HG02678 (cell line): ENCODE measurements around the gene ICA1.
"Not testable (repeated sequence)": the region's sequence is repeated elsewhere in the genome, so short reads cannot be mapped to it uniquely, and the experiment has no call there.

ENCODE experiments used
- ATAC-seq: cut with Tn5 transposase; IDR thresholded peaks from one replicate; pipeline ENCODE4 v1.9.1; 2021; ENCODE audit warnings: mild to moderate bottlenecking, moderate library complexity; ENCODE audit not compliant: unreplicated experiment

The ICA1 gene

DNA sequence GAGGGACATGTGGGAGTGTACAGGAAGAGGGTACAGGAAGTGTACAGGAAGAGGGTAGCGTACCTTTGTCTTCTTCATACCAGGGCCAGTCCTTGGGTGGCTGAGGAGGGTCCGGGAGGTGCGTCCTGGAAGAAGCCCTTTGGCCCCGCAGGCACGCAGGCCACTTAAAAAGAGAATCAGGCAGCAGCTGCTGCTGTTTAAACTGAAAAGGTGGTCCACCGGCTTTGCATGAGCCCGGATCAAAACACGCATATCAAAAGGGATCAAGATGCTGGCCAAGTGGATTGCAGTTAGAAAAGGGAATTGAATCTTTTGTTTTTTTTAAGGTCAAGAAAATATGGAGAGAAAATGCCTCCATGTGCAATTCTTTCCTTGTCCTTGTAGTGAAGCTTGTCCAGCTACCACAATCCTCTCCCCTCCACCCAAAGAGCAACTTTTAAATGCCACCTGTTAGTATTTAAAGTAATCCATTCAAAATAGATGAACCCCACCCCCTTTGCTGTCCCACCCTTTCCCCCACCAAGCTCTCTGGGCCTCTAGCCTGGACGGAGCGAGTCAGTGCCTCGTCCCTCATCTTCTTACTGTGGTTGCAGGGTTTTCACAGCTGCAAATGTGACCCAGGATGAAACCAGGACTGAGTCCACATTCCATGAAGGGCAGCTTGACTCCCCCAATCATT is 150.5 kb downstream of the ICA1 start:
- ATAC-seq = no peak

DNA sequence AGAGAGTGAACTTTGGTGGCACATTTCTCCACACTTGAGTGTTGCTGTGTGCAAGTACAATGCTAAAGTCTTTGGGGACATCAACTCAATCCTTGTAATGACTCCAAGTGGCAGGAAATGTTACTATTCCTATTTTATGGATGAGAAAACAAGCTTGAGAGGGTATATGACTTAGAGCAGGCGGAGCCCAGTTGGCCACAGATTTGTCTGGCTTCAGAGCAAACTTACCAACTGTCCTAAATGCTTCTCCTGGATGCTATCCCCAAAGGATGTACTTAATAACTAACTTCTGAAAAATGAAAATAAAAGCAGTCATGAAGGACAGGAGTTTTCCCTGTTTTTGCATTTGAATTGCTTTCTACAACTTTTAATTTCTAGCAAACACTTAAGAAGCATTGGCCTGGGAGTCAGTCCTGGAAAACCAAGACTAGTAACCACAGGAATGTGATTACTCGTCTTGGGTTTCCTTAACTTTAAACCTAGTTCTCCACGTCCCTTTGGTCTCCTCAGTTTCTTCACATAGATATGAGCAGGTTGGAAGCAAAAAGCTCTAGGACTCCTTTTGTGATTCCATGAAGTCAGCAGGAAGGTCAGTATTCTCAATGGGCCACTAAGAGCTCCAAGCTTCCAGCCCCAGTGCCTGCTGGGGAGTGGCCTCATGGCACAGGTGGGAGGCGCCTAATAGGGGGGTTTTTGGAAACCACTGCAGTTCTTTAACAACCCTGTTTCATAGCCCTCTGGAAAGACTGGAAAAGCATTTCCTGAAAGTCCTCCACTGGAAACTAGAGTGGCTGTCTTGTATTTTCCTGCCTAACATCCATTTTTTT is 152.6 kb downstream of the ICA1 start:
- no peak for ATAC-seq

DNA sequence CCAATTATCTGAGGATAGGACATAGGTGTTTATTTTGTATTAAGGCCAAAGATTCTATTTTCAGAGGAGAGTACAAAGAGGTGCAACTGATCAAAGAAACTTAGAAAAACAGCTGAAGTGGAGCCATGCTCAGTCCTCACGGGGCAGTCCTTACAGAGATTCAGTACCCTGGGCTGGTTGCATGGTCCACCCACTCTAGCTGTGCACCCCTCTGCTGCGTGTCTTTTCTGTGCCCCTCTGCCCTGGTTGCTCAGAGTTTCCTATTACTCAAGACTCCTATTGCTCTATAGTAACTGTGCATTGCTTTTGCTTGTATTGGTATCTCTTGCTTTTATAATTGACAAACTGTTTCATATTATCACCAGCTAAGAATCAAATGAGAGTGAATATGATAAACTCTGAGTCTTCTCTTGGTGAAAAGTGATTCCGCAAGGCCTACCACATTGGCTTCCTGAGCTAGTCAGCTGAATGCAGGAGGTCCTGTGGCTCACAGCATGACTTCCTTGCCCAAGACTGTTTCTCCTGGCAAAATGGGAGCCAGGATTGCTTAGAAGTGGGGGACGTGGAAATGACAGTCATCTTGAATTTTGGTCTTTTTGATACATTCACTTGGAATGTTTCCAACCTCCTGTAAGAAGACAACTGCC is 156.4 kb downstream of the ICA1 start:
- no peak for ATAC-seq

DNA sequence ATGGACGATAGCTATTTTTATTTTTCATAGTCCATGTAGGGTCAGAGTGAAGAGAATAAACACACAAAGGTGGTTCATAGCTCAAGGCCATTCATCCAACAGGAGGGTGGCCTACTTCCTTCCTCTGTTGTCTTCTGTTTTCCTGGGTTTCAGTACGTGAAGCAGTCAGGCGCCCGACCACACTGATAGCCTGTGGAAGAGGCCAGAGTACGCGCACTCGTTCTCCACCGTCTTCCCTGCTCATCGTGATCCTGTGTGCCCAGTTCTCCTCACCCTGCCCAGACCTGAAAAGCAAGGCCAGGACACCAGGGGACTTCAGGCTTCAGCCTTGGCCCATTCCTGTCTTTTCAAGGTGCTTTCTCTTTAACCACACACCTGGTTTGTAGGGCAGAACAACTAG is 158.7 kb downstream of the ICA1 start:
- ATAC-seq = no peak

DNA sequence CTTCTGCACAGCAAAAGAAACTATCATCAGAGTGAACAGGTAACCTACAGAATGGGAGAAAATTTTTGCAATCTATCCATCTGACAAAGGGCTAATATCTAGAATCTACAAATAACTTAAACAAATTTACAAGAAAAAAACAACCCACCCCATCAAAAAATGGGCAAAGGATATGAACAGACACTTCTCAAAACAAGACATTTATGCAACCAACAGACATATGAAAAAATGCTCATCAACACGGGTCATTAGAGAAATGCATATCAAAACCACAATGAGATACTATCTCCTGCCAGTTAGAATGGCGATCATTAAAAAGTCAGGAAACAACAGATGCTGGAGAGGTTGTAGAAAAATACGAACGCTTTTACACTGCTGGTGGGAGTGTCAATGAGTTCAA is 160.7 kb downstream of the ICA1 start:
- ATAC-seq = not testable (repeated sequence)

DNA sequence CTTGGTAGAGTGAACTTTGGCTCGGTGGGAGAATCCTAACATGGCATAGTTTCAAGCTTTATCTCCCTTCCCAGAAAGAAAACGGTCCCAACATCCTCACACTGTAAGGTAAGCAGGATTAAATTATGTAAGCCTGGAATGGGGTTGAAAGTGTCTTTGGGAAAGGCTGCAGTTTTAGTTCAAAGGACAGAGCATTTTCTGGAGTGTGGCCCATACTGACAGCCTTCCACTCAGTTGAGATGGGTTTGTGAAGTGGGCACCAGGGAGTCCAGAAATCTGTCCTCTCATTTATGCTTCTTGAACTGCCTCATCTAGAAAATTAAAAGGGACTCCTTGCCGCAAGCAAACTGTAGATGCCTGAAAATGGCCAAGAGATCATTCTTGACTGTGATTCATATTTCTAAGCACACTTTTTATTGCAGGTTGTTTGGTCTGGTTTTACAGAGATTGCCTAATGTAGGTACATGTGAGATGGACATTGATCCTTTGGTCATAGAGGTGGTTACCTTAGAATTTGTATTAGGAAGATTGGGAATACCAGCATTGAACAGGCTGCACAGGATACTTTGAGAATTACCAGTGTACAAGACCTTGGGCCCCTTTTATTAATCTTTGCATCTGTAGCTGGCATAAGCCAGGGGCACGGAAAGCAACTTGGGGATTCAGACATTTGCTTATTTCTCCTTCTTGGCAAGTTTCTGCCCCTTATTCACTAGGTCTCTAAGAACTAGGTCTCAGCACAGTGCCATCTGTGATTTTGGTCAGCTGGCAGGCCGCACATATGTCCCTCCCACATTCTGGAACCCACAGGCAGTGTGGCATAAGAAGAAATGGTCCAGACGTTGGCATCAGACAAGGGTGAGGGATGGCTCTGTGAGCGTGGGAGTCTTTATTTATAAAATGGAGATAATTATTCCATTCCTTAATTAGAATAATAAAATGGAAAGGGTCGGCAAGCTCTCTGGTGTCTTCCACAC is 167.5 kb downstream of the ICA1 start:
- ATAC-seq = no peak

DNA sequence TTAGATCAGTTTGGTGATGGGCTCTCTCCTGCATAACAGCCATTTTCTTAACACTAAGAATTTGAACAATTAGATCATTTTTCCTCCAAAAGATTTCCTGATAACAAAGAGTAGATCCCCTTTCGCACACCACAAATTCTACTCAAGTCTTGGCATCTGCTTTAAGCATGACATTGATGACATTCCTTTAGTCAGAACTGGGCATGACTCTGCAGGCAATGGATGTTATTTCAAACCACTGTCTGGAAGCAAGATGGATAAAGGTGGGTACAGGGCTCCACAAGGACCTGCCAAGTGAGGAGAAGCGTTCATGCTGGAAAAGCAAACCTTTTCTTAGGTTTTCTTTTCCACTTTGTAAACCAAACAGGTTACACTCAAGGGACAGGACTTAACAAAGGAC is 169.8 kb downstream of the ICA1 start:
- no peak for ATAC-seq

DNA sequence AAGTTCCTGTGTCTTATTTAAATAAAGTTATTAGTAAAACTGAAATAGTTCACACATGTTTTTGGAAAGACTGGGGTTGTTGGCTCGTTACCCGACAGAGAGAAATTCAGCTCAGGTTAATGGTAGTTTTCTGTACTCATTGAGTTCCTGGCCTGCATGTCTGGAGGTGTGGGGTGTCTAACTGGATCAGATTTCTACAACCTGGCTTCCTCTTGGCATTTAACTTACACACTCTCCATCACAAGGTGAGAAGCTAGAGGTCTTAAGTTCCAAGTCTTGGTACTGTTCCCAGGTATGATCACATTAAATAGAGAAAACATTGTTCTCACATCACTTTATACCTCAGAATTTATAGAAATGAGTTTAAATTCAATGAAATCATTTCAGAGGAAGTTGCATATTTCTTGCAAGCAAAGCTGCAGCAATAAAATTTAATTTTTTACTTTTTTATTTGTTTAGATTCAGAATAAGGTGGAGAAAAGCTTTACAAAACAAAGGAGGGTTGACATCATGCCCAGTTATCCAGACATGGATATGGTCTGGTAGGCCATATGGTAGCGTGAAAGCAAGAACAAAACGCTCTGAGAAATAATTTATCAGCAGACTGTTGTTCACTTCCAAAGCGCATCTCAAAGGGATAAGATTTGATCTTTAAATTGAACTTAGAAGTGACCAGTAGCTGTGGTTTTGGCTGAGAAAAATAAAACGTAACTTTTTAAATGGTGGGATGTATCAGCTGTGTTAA is 172.8 kb downstream of the ICA1 start:
- no peak for ATAC-seq

DNA sequence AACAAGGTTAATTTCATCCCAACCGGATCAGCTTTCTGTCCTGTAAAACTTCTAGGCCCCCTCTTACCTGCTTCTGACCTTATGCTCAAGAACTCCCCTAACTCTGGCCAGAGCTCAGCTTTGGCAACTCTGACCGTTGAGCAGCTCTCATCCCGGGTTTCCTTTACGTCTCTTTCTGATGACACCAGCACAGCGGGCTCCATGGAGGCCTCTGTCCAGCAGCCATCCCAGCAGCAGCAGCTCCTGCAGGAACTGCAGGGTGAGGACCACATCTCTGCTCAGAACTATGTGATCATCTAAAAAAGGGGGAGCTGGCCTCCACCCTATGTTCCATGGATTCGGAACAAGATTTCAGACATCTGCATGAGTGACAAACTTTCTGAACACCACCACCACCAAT is 175.7 kb downstream of the ICA1 start:
- no peak for ATAC-seq

DNA sequence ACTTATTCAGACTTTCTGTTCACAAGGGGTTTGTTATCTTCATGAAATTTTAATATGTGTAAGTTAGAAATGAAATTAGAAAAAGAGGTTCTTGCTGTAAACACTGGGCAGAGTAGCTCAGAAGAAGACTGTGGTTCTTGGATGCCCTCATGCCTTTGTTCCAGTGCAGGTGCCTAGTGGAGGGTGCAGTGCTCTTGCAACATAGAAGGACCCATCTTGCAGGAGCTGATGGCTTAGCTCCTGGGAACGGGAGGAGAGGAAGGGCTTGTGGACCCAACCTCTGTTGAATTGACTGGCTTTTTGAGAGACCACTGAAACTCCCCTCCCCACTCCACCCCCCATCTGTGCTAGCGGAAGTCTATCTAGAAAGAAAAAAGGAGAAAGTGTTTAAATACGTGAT is 176.5 kb downstream of the ICA1 start:
- ATAC-seq = no peak

DNA sequence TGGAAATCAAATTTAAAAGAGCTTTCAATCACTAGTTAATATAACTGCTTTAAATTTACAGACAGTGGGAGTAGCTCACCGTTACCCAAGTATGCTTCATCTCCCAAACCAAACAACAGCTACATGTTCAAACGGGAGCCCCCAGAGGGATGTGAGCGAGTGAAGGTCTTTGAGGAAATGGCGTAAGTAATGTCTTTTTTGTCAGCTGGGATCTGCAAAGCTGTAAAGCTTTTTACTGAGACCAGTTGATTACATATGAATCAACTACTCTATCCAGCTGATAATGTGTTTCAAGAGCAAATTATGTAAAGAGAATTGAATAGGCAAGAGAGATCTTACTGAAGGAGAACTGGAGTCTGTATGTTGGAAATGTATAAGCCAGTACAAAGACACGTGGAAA is 177.1 kb downstream of the ICA1 start:
- ATAC-seq = no peak

DNA sequence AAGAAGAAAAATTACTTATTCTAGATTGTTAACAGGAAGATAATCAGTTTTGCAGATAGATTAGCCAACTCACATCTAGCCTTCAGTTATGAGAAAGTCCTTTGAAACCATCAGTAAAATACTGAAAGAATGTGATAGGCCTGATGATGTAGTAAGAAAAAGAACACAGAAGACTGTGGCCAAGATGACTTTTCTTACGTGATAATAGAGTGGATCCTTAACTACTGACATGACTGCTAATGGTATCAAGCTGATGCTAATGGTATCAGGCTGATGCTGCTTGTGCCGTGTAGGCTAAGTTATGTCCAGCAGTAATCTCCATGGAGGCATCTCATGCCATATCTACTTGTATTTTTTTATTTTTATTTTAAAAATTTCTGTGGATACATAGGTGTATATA is 179.2 kb downstream of the ICA1 start:
- no peak for ATAC-seq

DNA sequence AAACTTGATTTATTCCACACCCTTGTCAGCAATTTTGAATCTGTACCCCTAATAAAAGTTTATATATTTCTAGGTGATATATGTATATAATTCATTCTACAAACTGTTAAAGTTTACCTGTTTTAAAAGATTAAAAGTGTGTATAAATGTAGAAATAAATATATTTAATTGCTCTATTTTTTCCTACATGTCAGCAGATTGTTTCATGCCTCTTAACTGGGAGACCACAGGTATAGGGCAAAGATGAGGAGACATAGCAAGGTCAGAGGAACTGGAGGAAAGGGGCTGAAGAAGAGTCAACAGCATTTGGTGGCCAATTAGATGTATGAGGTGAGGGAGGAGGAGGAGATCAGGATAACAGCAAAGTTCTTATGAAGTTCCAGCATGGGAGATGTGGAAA is 183.5 kb downstream of the ICA1 start:
- no peak for ATAC-seq

DNA sequence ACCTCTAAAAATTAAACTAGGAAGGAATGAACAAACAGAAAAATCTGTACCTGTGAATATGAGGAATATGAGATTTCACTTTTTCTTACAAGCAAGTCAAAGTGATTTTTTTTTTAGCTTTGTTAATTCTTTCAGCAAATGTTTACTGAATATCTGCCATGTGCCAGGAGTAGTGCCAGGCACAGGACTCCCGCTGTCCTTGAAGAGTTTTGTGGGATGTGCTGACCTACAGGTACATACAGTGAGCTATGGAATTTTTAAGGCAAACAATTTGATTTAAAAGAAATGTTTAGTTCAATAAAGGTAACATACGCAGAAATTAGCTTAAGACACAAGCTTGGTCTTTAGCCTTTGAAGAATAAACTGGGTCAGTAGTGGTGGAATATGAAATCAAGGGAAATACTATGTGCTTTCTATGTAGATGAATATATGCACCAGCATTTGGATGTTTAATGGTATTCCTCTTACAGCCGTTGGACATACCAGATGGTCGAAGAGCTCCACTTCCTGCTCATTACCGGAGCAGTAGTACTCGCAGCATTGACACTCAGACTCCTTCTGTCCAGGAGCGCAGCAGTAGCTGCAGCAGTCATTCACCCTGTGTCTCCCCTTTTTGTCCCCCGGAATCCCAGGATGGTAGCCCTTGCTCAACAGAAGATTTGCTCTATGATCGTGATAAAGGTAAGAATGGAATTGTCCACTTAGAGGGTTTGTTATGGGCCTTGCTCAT is 191.4 kb downstream of the ICA1 start:
- ATAC-seq = no peak

DNA sequence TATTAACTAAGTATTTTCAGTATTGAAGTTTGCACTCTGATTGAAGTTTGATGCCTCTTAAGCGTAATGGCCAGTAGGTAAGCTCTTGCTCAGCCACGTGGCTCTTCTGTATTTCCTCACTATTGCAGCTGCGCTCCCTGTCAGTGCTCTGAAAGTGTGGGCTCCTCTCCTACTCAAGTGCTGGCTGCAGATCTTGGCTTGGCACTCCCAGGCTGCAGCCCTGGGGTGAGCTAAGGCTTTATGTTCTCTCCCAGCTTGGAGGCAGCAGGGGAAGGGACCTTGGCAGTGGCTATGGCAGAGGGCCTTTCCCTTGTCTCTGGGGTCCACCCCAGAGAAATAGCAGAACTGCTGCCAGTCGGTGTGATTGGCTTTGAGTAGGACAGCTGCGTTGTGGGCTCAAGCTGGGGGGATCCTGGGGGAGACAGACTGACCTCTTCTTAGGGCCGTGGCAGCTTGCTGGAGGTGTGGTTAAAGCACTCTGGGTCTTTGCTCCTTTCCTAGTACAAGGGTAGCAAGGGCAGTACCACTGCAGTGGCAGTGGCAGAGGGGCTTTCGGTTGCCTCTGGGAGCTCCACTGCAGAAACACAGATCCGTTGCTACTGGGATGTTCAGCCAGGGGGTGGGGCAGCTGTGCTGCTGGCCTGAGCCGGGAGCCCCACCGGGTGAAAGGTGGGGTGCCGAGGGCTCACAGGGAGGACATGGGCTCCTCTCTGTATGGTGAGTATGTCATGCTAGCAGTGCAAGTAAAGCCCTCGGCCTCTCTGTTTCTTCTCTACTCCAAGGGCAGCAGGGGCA is 192.9 kb downstream of the ICA1 start:
- ATAC-seq = no peak

DNA sequence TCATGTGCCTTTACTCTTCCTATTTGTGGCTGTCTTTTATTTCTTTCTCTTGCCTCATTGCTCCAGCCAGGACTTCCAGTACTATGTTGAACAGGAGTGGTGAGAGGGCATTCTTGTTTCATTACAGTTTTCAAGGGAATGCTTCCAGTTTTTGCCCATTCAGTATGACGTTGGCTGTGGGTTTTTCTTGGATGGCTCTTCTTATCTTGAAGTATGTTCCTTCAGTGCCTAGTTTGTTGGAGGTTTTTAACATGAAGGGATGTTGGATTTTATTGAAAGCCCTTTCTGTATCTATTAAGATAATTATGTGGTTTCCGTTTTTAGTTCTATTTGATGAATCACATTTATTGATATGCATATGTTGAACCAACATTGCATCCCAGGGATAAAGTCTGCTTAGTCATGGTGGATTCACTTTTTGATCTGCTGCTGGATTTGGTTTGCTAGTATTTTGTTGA is 196.6 kb downstream of the ICA1 start:
- no peak for ATAC-seq

DNA sequence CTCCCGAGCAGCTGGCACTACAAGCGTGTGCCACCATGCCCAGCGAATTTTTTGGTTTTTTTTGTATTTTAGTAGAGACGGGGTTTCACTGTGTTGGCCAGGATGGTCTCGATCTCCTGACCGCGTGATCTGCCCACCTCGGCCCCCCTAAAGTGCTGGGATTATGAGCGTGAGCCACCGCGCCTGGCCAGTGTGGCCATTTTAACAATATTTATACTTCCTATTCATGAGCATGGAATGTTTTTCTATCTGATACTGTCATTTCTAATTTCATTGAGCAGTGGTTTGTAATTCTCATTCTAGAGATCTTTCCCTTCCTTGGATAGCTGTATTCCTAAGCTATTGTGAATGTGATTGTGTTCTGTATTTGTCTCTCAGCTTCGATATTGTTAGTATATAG is 197.1 kb downstream of the ICA1 start:
- ATAC-seq = no peak

DNA sequence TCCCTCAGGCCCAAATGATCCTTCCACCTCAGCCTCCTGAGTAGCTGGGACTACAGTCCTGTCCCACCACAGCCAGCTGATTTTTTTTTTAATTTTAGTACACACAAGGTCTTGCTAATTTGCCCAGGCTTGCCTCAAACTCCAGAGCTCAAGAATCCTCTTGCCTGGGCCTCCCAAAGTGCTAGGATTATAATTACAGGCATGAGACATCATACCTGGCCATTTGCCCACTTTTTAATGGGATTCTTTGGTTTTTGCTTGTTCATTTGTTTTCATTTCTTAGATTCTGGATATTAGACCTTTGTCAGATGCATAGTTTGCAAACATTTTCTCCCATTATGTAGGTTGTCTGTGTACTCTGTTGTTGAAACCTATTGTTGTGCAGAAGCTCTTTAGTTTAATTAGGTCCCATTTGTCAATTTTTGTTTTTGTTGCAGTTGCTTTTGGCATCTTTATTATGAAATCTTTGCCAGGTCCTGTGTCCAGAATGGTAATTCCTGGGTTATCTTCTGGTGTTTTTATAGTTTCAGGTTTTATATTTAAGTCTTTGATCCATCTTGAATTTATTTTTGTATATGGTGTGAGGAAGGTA is 198.2 kb downstream of the ICA1 start:
- no peak for ATAC-seq
